RPMI7951 (cell line): ENCODE data around the gene TRIM16. TPM values are rescaled to one million over a fixed set of nuclear protein-coding genes. Genes with fewer than 3 reads are reported as not detected.
A peak's percentile ranks its signal among the peaks of the same experiment; 100 is the strongest.
"Not testable (repeated sequence)": the region's sequence is repeated elsewhere in the genome, so short reads cannot be mapped to it uniquely, and the experiment has no call there.

Source experiments
- DNase-seq: peaks from one replicate; pipeline ENCODE4 v3.0.0-alpha.2; 2012; ENCODE audit warnings: low read depth
- total RNA-seq: library from RNA; depleted of rRNA; stranded (reverse); fragments of >200 nt; shearing (Covaris generic); gene quantifications from 2 replicates; pipeline ENCODE4 v1.2.3, GENCODE V29; 2014

Gene TRIM16
- total RNA-seq, 1 experiment from 2014 or later: 74.4 TPM

DNA sequence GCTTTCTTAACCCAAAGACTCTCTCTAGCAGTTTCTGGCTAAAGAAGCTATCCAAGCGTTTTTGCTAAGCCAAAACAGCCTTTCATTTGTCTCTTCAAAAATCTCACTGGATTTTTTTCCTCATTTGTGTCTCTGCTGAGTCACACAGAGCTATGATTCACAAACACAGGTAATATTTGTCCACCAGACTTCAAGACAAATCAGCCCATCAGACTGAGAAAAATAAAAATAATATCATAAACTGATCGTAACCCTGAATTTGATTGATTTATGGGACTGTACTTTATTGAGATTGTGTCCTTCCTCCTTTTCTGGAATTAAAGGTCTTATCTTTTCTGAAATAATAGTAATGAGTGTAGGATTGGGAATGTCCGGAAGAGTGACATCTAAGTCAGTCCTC lies 25.8 kb downstream of the TRIM16 start:
- no peak for DNase-seq

GRCh38 chr17:15657868-15658267 lies 26.2 kb downstream of the TRIM16 start:
- DNase-seq: no peak

DNA sequence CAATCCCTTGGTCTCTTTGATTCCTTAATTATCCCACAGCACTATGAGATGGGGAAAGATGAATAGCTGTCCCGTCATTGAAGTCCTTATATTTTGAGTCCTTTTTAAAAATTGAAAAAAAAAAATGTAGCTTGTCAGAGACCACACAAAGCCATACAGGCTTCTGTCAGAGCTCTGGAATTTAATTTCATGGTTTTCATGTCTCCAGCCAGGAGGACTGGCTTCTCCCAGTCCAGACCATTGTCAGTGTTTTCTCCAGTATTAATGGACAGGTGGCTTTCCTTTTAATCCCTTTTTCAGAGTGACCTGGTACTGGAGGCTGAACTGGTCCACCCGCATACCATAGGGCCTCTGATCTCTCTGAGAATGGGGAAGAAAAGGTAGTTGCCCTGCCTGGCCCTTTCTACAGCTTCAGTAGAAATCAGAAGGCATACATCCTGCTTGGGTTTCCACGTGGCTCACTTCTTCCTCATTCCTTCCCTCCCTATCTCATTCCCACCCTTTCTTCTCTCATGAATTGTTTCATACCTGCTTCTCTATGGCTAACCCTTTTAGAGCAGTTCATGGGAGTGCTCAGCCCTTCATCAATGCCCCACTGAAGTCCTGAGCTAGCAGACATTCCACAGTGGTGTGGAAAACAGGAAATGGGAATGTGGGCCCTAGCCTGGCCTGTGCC lies 29.1 kb downstream of the TRIM16 start:
- DNase-seq: no peak

DNA sequence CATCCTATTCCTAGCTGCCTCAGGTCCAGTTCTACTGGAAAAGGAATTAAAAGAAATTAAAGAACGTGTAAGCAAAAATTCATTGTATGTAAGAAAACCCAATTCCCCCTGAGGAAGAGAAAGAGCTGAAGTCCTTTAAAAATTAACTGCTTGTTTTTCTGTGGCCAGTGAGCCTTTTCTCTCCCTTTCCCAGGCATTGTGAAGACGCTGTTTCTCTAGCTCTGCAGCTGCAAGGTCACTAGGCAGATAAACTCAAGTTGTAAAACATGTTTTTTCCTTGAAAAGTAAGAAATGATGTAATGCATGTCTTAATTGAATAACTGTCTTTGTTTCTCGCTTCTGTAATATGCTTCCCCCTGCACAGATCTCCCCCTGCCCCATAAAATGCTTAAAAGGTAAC lies 29.7 kb downstream of the TRIM16 start:
- not testable (repeated sequence) for DNase-seq

DNA sequence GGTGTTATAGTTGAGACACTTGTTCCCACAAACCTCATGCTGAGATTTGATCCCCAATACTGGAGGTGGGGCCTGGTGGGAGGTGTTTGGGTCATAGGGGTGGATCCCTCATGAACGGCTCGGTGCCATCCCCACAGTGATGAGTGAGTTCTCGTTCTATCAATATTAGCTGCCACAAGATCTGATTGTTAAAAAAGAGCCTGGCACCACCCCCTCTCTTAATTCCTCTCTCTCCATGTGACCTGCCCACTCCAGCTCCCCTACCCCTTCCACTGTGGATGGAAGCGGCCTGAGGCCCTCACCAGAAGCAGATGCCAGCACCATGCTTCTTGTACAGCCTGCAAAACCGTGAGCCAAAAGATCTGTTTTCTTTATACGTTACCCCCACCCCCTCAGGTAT lies 31.2 kb downstream of the TRIM16 start:
- no peak for DNase-seq

DNA sequence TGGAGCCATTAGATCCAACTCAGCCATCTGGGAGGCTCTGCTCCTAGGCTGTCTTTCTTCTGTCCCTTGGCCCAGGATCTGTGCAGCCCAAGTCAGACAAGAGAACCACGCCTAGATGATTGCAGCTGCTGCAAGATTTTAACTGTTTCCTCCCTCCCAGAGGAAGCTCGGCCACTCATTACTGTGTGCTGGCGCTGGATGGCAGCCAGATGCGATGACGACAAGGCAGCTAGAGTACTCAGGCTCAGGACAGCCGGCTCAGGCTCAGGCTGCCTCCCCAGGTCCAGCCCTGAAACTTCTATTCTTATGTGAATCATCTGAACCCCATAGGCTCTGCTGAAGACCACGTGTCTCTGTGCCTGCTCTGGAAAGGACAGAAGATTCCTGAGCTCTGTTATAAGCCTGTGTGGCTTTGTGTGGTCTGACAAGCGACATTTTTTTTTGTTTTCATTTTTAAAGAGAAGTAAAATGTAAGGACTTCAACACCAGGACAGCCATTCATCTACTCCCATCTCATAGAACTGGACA lies 32.5 kb downstream of the TRIM16 start:
- peak; percentile 99 for DNase-seq

DNA sequence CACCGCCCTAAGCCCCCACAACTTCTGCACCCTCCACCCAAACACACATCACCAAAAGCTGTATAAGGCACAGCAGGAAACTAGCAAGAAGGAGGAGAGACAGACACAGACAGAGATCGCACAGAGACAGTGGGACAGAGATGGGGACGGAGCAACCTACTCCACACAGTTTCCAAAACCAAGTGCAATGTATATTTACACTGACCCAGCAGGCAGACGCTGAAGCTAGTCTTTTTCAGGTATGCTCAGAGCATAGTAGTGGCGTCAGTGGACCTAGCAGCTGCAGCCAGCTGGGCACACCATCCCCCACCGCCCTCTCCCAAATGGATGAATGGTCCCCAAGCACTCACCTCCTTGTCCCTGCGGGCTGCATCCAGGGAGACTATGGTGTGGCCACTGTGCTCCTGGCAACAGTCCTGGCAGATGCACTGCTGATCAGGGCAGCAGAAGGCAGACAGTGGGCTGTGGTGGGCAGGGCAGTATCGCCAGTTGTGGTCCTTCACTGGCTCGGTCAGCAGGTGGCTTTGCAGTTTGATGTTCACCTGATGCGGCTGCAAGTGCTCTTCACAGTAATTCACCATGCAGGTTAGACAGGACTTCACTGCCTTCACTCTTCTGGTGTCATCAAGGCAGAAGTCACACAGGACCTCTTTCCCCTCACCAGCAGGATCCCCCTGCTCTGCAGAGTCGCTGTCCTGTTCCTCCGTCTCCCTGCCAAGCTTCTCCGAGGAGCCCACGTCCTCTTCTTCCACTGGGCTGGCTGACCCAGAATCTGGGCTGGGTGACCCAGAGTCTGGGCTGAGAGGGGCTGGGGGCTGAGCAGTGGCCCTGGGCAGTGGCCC lies 33.1 kb downstream of the TRIM16 start:
- DNase-seq: peak; percentile 7

- peak; percentile 66 for DNase-seq
Observed at GRCh38 chr17:15649861-15650421, 34.2 kb downstream of the TRIM16 start.

DNA sequence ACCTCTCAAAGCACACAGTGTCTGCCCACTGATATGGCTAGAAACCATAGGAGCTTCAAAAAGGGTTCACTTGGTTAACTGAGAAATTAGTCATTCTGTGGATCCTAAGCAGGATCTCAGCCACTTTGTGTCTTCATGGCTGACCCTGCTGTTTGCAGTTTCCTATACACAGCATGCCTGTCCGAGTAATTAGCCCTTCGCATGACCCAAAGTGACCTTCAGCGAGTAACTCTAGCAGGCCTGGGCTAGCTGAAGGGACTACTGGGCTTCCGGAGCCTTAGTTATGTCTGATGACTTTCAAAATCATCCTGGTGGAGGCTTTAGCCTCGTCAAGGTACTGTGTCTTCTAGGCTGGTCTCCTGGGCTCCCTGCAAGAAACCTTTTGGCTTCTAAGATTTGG lies 35.7 kb downstream of the TRIM16 start:
- peak; percentile 32 for DNase-seq

DNA sequence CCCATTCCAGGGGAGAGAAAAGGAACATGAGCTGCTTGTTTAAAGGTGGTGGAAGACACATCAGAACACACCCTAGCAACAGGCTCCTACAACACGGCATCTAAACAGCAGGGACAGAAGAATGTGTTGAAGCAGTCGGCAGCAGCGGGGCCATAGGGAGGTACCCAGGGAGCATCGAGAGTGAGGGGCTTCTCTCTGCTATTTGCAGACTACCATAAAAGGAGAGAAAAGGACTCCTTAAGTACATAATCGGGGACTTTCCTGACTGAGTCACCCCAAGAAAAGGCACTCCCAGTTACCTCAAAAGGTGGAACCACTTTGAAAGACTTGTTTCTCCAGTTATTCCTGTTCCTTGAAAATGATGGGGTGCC lies 38.2 kb downstream of the TRIM16 start:
- peak; percentile 62 for DNase-seq

DNA sequence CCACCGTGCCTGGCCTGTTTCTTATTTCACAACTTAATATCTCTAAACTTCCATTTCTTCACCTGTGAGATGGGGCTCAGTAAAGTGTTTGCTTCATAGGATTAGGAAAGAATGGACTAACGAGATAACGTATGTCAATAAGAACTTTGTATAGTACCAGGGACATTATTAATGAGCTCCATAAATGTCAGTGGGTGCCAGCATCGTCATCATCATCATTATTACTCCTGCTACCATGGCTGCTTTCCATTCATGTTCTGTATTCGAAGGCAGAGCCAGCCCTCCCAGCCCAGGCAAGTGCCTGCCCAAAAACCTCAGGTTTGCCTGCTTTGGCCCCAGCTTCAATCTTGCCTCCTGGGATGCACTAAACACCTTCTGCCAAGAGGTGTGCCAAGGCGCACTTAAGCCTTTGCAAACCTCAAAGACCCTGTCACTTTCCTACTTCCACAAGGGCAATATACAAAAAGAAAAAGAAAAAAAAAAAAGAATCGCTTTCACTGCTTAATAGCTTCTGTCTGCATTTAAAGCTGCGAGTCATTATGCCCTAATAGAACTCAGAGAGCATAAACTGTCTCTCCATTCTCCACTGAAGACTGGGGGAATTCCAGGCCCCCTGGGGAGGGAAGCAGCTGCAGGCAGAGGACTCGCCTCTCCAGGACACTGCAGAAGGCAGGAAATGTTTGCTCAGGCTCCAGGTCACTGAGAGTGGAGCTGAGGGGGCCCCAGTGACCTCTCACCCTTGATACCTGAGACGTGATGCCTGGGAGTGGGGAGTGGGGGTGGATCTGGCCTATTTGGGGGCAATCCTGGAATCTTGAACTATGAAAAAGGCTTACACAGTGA lies 38.8 kb downstream of the TRIM16 start:
- peak; percentile 72 for DNase-seq

DNA sequence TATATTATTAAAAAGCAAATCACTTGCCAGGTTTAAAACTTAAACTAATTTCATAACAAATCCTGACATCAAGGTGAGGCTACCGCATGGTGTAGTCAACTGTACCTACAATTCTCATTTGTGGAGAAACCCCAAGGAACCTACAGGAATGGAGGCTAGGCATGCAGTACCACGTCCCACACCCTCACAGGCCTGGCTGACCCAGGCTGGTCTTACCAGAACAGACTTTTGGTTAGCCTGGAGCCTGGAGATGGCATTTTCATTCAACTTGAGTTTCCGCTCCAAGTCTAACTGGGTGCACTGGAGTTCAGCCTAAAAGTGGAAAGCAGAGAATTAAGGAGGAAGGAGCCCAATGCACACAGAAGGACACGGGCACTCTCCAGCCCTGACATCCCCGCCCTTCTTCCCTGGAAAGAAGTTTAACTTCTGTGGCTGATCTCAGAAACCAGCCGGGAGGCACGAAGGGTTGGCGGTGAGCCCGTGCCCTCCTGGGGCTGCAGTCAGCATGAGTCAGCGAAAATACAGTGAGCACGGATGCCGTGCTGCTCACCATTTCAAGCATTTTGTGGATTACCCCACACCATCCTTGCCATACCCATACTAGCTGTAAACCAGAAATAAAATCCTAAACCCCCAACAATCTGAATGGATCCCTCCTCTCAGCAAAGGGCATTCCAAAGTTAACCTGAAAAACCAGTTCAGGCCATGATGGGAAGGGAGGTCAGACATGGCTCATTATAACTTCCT lies 41.4 kb downstream of the TRIM16 start:
- DNase-seq: not testable (repeated sequence)

DNA sequence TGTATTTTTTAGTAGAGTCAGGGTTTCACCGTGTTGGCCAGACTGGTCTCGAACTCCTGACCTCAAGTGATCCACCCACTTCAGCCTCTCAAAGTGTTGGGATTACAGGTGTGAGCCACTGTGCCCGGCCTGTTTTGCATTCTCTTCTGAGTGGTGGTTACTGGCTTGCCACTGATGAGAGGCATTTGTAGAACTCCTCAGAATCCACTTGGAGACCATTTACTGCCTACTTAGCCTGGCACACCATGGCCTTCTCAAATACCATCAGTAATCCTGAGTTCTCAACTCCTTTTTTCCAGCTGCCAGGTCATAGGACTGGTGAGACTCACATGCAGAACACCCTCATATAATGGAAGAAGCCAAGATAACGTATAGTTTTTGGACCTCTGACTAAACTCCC lies 42.1 kb downstream of the TRIM16 start:
- DNase-seq: not testable (repeated sequence)

GRCh38 chr17:15630930-15631453 lies 53.1 kb downstream of the TRIM16 start:
- not testable (repeated sequence) for DNase-seq

GRCh38 chr17:15629991-15630390 lies 54.1 kb downstream of the TRIM16 start:
- DNase-seq: not testable (repeated sequence)

DNA sequence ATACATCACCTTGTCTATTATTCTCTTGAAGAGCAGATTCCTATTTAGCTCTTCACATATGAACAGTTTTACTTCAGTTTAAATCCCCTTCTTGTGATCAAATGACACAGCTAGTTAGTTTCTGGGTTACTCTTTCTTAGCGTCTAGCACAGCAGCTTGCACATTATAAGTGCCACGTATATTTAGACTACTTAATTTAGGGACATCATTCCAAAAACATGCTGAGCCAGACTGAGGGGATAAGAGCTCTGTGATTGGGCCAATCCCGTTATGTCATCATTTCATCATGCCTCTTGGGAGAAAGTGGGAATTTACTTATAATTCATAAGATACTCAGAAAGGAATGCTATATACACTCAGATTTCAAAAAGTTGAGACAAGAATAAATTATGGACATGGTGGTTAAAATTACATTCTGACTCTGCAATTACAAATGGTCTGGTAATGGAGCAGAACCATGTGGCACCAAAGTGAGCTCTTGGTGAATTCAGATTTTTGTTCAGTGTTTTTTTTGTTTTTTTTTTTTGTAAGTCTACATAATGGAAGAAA lies 60.4 kb downstream of the TRIM16 start:
- DNase-seq: not testable (repeated sequence)

- DNase-seq: not testable (repeated sequence)
Observed at GRCh38 chr17:15623255-15623654, 60.9 kb downstream of the TRIM16 start.

GRCh38 chr17:15622124-15622523 lies 62.0 kb downstream of the TRIM16 start:
- DNase-seq: not testable (repeated sequence)

- not testable (repeated sequence) for DNase-seq
Observed at GRCh38 chr17:15619331-15620058, 64.6 kb downstream of the TRIM16 start, which contains the start of gene FBXW10B. FBXW10B (minus strand) TSS chr17:15619704; CDS start chr17:15619512, 192 bp downstream.
